GM21515 (cell line): ENCODE measurements around the gene CEP131.
"Not testable (repeated sequence)": the region's sequence is repeated elsewhere in the genome, so short reads cannot be mapped to it uniquely, and the experiment has no call there.

ENCODE experiments used
- ATAC-seq: cut with Tn5 transposase; IDR thresholded peaks from one replicate; pipeline ENCODE4 v1.9.1; 2021; ENCODE audit not compliant: unreplicated experiment

The CEP131 gene

GRCh38 chr17:81156866-81157805, 65.6 kb downstream of the CEP131 start:
- no peak for ATAC-seq

- ATAC-seq: no peak
Measured at GRCh38 chr17:81154961-81155360, 67.8 kb downstream of the CEP131 start.

GRCh38 chr17:81154016-81154415, 68.7 kb downstream of the CEP131 start:
- ATAC-seq: not testable (repeated sequence)

GRCh38 chr17:81153340-81153803, 69.4 kb downstream of the CEP131 start:
- ATAC-seq: no peak

- no peak for ATAC-seq
Measured at GRCh38 chr17:81152288-81152828, 70.4 kb downstream of the CEP131 start.

- ATAC-seq: no peak
Measured at GRCh38 chr17:81151278-81151677, 71.5 kb downstream of the CEP131 start.

- ATAC-seq: no peak
Measured at GRCh38 chr17:81150377-81151077, 72.2 kb downstream of the CEP131 start.

- ATAC-seq: no peak
Measured at GRCh38 chr17:81148986-81149533, 73.7 kb downstream of the CEP131 start.

- no peak for ATAC-seq
Measured at GRCh38 chr17:81148571-81148970, 74.2 kb downstream of the CEP131 start.

- no peak for ATAC-seq
Measured at GRCh38 chr17:81147701-81148100, 75.1 kb downstream of the CEP131 start.

GRCh38 chr17:81146208-81146607, 76.6 kb downstream of the CEP131 start:
- ATAC-seq: not testable (repeated sequence)

- ATAC-seq: no peak
Measured at GRCh38 chr17:81144423-81144781, 78.4 kb downstream of the CEP131 start.

- ATAC-seq: no peak
Measured at GRCh38 chr17:81143717-81144422, 78.9 kb downstream of the CEP131 start.

GRCh38 chr17:81143200-81143527, 79.6 kb downstream of the CEP131 start:
- no peak for ATAC-seq

GRCh38 chr17:81142301-81143199, 80.2 kb downstream of the CEP131 start:
- ATAC-seq: no peak

- ATAC-seq: no peak
Measured at GRCh38 chr17:81140695-81141094, 82.1 kb downstream of the CEP131 start.

GRCh38 chr17:81140018-81140417, 82.7 kb downstream of the CEP131 start:
- no peak for ATAC-seq
